Frontal cortex (tissue), 4 donors: ENCODE data around the gene KCNMA1. TPM values are rescaled to one million over a fixed set of nuclear protein-coding genes. Genes with fewer than 3 reads are reported as not detected.

Experiments
- DNase-seq, 2 donors: peaks; one replicate each; pipeline ENCODE4 v3.0.0; 2012; ENCODE audit warnings: low spot score in 2 of 2
- FAIRE-seq: peaks from 2 replicates; lab custom pipeline; 2012; peaks lifted over from hg19 to GRCh38; lab: Jason Lieb, UNC
- total RNA-seq: library from RNA; depleted of rRNA; stranded (reverse); fragments of >200 nt; gene quantifications from one replicate; pipeline ENCODE4 v1.2.3, GENCODE V29; 2014
- donor health status: control.
- donor health status: control.
- donor health status: control.

KCNMA1 gene
- total RNA-seq, 1 donor from 2014 or later, result 27.3 TPM

GRCh38 chr10:77109351-77109994, 528.1 kb downstream of the KCNMA1 start:
- FAIRE-seq, result no peak

GRCh38 chr10:77106676-77107075, 530.9 kb downstream of the KCNMA1 start:
- DNase-seq, result no peak
- FAIRE-seq, result no peak

More at GRCh38 chr10:77109351-77109994, 528.1 kb downstream of the KCNMA1 start:
- DNase-seq, result no peak

- no peak for FAIRE-seq
Measured at GRCh38 chr10:77105761-77106221, 531.8 kb downstream of the KCNMA1 start.

GRCh38 chr10:77104459-77104980, 533.1 kb downstream of the KCNMA1 start:
- no peak for DNase-seq
- FAIRE-seq, result no peak

More at GRCh38 chr10:77105761-77106221, 531.8 kb downstream of the KCNMA1 start:
- no peak for DNase-seq

DNA sequence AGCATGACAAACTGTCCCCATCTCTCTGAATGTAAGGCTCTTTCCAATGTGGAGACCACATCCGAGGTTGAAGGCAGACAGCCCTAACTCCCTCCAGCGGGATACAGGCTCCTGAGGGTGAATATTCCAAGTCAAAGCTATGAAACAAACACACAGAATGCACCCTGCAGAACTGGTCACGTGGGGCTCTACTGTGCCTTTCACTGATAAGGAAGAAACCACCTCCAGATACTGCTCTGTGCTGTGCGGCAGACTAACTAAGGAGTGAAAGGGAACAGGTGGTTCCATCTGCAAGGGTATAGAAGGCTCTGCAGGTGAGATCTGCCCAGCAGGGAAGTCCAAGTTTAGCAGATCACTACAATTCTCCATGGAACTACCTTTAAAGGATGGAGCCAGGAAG, 534.4 kb downstream of the KCNMA1 start:
- DNase-seq (no peak), FAIRE-seq (no peak)

DNA sequence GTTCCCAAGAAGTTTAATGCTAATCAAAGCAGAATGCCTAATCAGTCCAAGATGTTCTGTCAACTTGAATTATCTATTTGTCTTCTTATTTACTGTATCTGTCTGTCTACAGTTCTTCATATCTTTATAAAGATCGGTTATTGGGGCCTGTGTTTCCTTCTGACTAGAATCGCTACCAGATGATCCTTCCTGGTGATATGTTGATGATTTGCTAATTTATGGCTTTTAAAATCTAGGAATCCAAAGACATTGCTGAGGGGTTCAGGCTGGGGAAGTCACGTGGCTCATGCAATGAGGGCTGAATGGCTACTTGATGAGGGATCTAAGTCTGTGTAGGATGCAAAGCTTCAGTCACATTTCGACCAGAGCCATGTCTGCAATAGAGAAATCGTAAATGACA, 536.3 kb downstream of the KCNMA1 start:
- FAIRE-seq (no peak), DNase-seq (no peak)

DNA sequence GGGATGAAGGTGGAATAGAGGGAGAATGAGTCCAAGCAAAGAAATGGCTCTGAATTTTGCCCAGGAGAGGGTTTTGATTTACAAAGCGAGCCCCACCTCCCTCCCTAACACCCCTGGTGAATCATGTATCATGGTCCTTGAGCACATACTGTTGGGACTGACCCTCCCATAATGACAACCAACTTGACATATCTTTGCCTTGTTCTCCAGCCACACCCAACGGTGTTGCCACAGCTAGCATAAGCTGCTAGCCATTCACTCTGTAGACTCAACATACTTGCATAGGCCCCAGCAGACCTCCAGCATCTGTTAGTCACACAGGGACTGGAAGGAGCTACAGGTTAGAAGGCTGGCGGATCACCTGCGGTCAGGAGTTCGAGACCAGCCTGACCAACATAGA, 538.5 kb downstream of the KCNMA1 start:
- FAIRE-seq (no peak), DNase-seq (no peak)

DNA sequence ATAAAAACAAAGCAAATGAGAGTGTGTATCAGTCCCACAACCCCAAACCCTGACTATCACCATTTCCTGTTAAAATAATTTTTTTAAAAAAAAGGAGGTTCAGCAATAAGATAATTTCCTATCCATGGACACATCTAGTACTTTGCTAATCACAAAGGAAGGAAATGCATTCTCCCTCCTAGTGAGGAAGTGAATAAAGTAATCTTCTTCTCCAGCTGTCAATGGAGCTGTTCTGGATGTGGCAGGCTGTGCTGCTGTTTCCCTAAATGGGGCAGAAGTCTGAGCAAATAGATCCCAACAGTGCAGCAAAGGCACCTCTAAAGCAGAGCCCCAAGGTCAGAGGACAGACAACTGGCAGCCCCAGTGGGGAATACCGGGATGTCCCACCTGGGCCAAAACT, 540.0 kb downstream of the KCNMA1 start:
- no peak for FAIRE-seq
- no peak for DNase-seq

DNA sequence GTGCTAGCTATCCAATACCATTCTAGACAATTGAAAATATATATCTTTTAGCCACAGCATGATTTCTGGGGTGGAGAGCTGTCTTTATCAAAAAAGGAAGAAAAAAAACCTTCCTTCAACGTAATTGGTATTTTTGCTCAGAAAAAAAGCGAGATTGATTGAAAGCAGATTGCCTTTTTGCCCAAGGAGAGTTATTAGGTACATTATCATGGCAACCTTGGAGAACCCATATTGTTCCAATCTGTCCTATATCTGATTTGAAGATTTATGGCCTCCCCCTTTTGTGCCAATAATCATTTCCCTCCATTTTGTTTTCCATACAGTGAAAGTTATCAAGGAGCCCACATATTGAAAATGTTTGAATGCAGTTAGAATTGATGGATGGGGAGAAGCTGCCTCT, 544.5 kb downstream of the KCNMA1 start:
- DNase-seq (no peak), FAIRE-seq (no peak)

DNA sequence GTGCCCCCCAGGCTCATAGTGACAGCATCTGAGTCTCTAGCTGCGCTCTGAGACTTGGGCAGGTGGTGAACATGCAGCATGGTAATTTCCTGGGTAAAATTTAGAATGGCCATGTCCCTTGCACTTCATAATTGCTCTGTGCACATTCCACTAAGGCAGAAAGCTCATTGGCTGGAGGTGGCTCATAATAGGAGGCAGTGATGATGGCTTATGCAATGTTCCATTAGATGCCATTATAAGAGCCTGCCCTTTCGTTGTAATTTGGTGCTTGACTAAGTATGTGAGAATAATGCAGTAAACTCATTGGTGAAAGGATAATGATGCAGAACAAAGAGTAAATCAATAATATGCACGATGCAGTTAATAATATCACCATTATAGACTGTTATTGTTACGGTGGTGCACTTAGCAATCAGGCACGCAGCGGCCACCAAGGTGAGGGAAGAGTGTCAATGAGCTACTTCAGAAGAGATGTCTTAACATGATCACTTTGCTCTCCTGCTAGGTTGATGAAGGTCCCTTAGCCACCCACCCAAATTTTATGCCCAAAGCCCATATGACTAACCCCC, 545.9 kb downstream of the KCNMA1 start:
- FAIRE-seq (no peak), DNase-seq (no peak)

DNA sequence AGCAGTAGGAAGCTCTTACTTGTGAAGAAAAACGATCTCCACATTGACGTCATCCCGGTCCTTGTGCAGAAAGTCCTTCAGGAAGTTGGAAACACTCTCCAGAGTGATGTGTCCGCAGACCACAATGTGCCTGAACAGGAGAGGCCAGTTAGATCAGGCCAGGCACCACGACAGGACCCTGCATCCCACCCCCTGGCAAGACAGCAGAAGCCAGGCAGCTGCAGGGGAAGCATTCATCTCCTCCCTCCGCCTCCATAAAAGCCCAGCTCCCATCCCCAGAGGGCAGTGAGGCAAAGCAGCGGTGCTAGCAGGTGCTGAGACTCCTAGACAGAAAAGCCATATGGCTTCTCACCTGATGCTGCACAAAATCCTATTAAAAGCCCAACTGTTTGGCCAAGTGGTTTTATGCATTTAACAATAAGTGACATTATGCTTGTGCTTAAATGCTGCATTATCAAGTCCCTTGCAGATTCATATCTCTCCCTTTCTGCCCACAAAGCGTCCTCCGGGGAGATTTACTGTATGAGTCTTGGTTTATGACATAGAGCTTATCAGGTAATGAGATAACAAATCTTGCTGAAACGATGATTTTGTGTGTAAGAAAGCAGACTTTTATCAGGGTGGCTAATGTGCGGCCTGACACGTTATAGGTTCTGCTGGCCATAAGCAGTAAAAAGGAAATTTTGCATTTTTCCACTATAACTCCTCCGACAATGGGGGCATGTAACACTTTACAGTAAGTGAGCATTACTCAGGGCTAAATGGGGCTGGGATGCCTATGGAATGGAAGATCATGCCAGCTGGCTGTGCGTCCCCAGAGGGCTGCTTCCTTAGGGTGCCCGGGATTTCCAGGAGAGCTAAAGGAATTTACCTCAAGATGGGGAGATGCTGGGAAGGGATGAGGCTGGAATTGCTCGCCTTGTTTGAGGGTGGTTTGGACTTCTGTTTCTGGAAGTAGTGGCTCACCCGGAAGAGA, 546.9 kb downstream of the KCNMA1 start:
- FAIRE-seq (no peak), DNase-seq (no peak)

DNA sequence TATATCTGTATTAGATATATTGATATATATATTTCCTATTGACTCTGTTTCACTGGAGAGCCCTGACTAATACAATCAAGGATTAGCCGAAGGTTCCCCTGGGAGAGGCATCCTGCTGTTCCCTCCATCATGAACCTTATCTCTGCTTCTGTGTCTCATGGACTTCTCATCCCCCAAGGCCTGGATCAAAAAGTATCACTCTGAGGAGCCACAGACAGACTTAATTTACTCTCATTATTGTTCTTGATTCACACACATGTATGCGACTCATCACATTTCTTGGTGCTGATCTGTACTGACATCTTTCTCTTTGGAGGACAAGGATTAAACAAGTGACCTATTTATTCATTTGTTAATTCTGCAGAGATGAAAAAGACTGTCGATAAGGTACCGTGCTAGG, 550.2 kb downstream of the KCNMA1 start:
- FAIRE-seq (no peak), DNase-seq (no peak)

- DNase-seq (no peak), FAIRE-seq (no peak)
Measured at GRCh38 chr10:77086081-77086480, 551.5 kb downstream of the KCNMA1 start.

- no peak for DNase-seq
- no peak for FAIRE-seq
Measured at GRCh38 chr10:77085344-77085743, 552.3 kb downstream of the KCNMA1 start.

- FAIRE-seq (no peak), DNase-seq (no peak)
Measured at GRCh38 chr10:77084431-77085144, 553.0 kb downstream of the KCNMA1 start.

DNA sequence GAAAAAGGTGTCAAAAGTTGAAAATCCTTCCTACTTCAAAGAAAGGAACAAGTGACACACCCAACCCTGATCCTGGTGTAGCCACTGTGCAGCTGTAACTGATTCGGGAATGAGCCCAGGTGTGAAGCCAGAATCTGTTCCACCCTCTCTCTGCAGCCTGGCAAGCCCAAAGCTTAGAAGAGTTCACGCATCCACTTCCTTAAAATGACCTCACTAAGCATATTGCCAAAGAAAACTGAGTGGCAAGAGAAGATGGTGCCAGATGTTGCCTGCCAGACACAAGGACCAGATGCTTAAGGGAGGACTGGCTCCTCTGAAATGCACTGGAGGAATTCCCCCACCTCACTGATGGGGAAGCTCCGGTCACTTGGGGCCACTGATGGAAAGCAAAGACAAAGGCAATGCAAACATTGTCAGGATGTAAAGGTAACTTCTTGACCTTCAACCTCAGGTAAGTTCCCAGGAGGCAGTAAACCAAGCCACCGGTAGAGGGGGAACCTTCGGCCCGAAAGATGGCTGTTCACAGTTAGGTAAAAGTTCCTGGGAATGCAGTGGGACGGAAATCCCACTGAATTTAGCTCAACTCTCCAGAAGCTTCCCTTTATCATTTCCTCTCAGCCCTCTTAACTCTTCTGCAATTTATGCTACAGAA, 554.9 kb downstream of the KCNMA1 start:
- no peak for DNase-seq
- no peak for FAIRE-seq

- FAIRE-seq (no peak), DNase-seq (no peak)
Measured at GRCh38 chr10:77081481-77081891, 556.1 kb downstream of the KCNMA1 start.

DNA sequence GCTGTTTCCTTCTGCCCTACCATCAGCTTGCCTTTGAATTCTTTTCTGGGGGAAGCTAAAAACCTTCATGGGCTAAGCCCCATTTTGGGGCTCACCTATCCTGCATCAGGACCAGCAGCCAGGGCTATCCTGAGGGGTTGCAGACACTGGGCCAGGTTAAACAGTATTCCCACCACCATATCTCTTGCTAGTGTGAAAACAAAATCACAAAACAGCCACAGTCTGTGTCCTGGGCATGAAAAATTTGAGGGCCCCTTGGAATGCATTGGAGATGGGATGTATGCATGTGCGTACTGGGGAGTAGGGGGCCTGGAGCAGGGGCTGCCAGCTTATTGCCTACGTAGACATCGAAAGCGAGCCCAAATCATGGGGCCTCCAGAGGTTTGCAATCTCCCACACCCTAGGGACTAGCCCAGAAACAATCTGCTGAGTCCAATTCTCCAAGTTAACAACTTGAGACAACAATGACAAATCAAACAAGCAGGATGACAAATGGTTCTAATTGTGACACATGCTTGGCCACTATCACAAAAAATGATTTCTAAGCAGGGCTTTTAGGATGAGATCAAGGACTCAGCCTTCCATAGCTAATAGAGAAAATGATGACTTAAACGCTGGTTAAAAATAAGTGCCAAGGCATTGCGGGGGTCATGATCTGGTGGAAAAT, 557.1 kb downstream of the KCNMA1 start:
- DNase-seq (no peak), FAIRE-seq (no peak)
